Activated naive CD8-positive, alpha-beta T cell treated with anti-CD3 and anti-CD28 coated beads, Interleukin-2, amount 50 U/mL, for 24 hours (primary cell): Measurements from ENCODE around the gene ETF1.
"Not testable (repeated sequence)": the region's sequence is repeated elsewhere in the genome, so short reads cannot be mapped to it uniquely, and the experiment has no call there.

Experiments used
- ATAC-seq: fragments of 150-1000 bp; cut with Tn5 transposase; one replicate; pipeline ENCODE4 v1.10.0; 2021
- DNase-seq: peaks from one replicate; pipeline ENCODE4 v3.0.0; 2021
- H3K27ac Mint-ChIP-seq: one replicate; pipeline ENCODE4 v1.8.0; 2021; ENCODE audit warnings: mild to moderate bottlenecking, mixed read lengths
- H3K27me3 Mint-ChIP-seq: one replicate; pipeline ENCODE4 v1.8.0; 2021; ENCODE audit warnings: mixed read lengths
- H3K36me3 Mint-ChIP-seq: one replicate; pipeline ENCODE4 v1.8.0; 2021; ENCODE audit warnings: low read depth, mixed read lengths
- H3K4me1 Mint-ChIP-seq: one replicate; pipeline ENCODE4 v1.8.0; 2021; ENCODE audit warnings: mixed read lengths
- H3K4me3 Mint-ChIP-seq: one replicate; pipeline ENCODE4 v1.8.0; 2021; ENCODE audit warnings: mild to moderate bottlenecking, moderate library complexity, mixed read lengths
- H3K9me3 Mint-ChIP-seq: one replicate; pipeline ENCODE4 v1.8.0; 2021; ENCODE audit warnings: mixed read lengths

The ETF1 gene

GRCh38 chr5:138528208-138528607 lies 14.8 kb downstream of the ETF1 start:
- no peak overlapping the region for H3K4me3 Mint-ChIP-seq
- H3K27ac Mint-ChIP-seq, result no peak overlapping the region
- DNase-seq (no peak), ATAC-seq (no peak)
- H3K4me1 Mint-ChIP-seq, result peaks cover 39% of the 10 kb centered on the region
- no peaks in the 10 kb centered on the region for H3K9me3 Mint-ChIP-seq
- H3K36me3 Mint-ChIP-seq, result peaks cover 37% of the 10 kb centered on the region
- no peaks in the 10 kb centered on the region for H3K27me3 Mint-ChIP-seq

GRCh38 chr5:138527170-138527569 lies 15.9 kb downstream of the ETF1 start:
- Mint-ChIP-seq H3K9me3 (no peaks in the 10 kb centered on the region), H3K4me3 (no peak overlapping the region), H3K27ac (peak overlapping the region; percentile 6), H3K27me3 (no peaks in the 10 kb centered on the region), H3K36me3 (peaks cover 39% of the 10 kb centered on the region), H3K4me1 (peaks cover 45% of the 10 kb centered on the region)
- DNase-seq (no peak), ATAC-seq (no peak)

- no peak overlapping the region for H3K27ac Mint-ChIP-seq
- DNase-seq (no peak), ATAC-seq (no peak)
- H3K36me3 Mint-ChIP-seq, result peaks cover 36% of the 10 kb centered on the region
- H3K27me3 Mint-ChIP-seq, result no peaks in the 10 kb centered on the region
- H3K9me3 Mint-ChIP-seq, result no peaks in the 10 kb centered on the region
- peaks cover 34% of the 10 kb centered on the region for H3K4me1 Mint-ChIP-seq
- H3K4me3 Mint-ChIP-seq, result no peak overlapping the region
Measured at GRCh38 chr5:138523406-138523805, 19.6 kb downstream of the ETF1 start.

DNA sequence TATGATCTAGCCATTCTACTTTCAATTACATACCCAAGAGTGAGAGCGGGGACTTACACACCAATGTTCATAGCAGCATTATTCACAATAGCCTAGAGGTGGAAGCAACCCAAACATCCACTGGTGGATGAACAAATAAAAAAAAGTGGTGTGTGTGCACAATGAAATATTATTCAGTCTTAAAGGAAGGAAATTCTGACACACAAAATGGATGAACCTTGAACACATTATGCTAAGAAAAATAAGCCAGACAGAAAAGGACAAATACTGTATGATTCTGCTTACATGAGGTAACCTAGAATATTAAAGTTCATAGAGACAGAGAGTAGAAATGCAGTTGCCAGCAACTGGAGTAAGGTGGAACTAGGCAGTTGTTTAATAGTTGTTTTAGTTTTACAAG lies 22.1 kb downstream of the ETF1 start:
- Mint-ChIP-seq H3K4me3 (no peak overlapping the region), H3K36me3 (peaks cover 45% of the 10 kb centered on the region), H3K27me3 (no peaks in the 10 kb centered on the region), H3K9me3 (no peaks in the 10 kb centered on the region), H3K27ac (peak overlapping the region; percentile 34), H3K4me1 (peaks cover 26% of the 10 kb centered on the region)
- DNase-seq (no peak), ATAC-seq (no peak)

DNA sequence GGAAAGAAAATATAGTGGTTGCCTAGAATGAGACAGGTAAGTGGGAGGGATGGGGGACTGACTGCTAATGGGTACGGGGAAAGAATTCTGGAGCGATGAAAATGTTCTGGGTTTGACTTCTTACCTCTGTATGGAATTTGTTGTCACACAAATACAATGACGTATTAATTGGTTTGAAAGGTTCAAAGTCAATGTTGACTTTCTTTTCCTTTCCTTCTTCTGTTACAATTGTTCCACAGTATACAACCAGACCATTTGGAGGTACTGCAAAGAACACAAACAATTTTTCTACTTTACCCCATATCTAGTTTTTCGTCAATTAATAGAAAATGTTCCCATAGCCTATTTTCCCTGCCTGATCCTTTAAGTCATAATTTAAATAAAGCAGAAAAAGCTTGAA lies 25.6 kb downstream of the ETF1 start:
- Mint-ChIP-seq H3K27ac (no peak overlapping the region), H3K36me3 (peaks cover 63% of the 10 kb centered on the region), H3K4me3 (no peak overlapping the region), H3K27me3 (no peaks in the 10 kb centered on the region), H3K4me1 (peaks cover 14% of the 10 kb centered on the region), H3K9me3 (no peaks in the 10 kb centered on the region)
- ATAC-seq, result no peak
- no peak for DNase-seq

DNA sequence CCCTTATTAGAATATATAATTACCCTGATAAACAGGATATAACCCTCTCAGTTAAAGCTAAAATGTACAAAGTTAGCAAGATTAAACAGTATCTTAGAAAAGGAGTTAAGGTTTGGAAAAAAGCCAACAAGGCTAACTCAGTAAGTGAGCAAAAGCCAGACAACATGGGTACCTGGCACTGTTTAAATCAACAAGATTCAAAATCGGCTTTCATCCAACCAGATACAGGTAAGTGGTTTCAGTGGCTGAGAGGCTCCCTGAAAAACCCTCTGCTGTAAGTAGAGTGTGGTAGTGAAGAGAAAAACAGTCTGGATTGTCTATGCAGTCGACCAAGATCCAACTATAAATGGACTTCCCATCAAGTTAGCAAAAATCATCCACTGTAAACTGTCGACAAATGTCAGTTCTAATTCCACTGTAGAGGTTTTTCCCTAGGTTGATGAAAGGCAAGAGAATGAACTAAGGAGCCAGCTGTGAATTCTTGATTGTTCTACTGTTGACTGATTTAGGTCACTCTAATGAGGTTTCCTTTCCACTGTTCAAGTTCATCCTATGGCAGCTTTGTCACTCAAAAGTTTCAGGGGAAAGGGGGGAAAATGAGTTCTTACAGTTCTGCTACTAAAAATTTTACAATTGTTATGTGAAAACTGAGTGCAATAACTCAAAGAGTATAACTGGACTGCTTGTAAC lies 27.3 kb downstream of the ETF1 start:
- DNase-seq (no peak), ATAC-seq (no peak)
- H3K36me3 Mint-ChIP-seq, result peaks cover 67% of the 10 kb centered on the region
- H3K4me1 Mint-ChIP-seq, result peaks cover 2% of the 10 kb centered on the region
- H3K27ac Mint-ChIP-seq, result no peak overlapping the region
- no peak overlapping the region for H3K4me3 Mint-ChIP-seq
- H3K27me3 Mint-ChIP-seq, result no peaks in the 10 kb centered on the region
- no peaks in the 10 kb centered on the region for H3K9me3 Mint-ChIP-seq

- Mint-ChIP-seq H3K27me3 (no peaks in the 10 kb centered on the region), H3K4me1 (no peaks in the 10 kb centered on the region), H3K9me3 (no peaks in the 10 kb centered on the region), H3K4me3 (no peak overlapping the region), H3K27ac (peak overlapping the region; percentile 17), H3K36me3 (peaks cover 73% of the 10 kb centered on the region)
- DNase-seq, result no peak
- ATAC-seq, result no peak
Measured at GRCh38 chr5:138514021-138514420, 29.0 kb downstream of the ETF1 start.

DNA sequence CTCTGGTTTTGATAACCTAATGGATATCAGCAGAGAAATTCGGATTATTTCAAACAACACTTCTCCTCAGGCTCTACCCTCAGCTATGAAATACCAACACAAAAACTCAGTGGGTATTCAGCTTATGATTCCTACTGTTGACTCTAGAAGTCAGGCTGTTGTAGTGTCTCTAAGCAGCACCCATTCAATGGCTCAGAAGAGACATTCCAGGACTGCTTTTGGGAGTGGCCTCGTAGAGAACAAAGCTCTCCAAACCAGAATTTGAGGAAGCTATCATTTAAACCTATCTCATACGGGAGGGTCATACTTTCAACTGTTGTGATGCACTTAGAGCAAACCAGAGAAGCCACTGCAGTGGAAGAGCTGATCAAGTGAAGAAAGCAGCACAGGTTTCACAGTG lies 34.1 kb downstream of the ETF1 start:
- Mint-ChIP-seq H3K4me3 (no peak overlapping the region), H3K9me3 (no peaks in the 10 kb centered on the region), H3K4me1 (no peaks in the 10 kb centered on the region), H3K36me3 (peaks cover 52% of the 10 kb centered on the region), H3K27ac (no peak overlapping the region), H3K27me3 (no peaks in the 10 kb centered on the region)
- no peak for DNase-seq
- no peak for ATAC-seq

DNA sequence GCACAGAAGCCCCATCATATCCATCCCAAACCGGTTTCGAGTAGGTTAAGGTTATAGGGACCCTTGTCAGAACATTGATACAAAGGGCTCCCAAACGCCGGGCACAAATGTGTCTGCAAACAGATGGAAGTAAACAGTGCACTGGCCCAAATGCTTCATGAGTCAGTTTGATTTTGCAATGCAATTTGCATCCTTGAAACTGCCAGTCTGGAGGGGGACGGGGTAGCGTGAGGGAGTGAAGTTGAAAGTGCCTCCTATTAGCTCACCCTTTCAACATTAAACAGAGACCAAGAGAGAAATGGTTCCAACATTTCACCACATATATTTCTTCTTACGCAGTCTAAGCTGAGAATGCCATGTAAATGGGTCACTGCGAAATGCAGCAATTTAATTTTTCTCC lies 35.6 kb downstream of the ETF1 start:
- not testable (repeated sequence) for H3K9me3 Mint-ChIP-seq

DNA sequence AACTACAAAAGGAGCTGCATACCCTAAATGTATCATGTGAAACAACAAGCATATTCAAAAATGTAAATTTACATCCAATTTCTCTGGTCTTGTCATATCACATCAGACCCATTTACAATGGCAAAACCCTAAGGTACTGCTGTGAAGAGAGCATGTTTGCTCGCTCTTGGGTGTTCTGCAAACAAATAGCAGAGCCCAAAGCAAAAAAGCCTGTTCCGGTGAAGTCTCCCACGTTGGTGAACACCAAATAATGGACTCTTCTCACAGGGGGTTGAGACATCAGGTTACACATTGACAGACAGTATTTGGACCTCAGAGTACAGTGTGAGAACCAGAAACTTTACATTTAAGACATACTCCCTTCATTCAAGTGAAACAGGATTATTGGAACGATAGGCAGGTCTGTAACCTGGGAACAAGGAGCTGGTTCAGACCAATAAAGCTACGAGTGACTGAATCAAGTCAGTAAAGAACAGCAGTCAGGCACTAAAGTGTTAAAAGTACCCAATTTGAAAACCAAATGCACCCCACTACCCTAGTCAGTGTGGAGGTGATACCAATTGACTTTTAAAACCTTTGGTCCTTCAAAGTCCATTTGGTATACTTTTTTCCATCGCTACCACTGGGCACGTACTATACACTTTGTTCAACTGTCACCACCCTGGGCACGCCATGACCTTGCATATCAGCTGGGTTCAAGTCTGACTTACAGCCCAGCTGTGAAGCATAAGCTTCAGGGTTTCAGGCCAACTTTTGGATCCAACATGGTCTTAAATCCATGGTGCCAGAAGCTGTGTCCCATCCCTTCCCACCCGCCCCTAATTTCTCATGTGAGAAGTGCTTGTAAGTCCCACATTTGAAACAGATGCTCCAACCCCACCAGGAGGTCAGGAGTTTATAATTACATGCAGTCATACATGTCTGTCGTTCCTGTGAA lies 36.4 kb downstream of the ETF1 start:
- H3K27ac Mint-ChIP-seq, result no peak overlapping the region
- H3K9me3 Mint-ChIP-seq, result no peaks in the 10 kb centered on the region
- H3K27me3 Mint-ChIP-seq, result no peaks in the 10 kb centered on the region
- ATAC-seq (no peak), DNase-seq (no peak)
- H3K36me3 Mint-ChIP-seq, result peaks cover 38% of the 10 kb centered on the region
- H3K4me3 Mint-ChIP-seq, result no peak overlapping the region
- peaks cover 3% of the 10 kb centered on the region for H3K4me1 Mint-ChIP-seq

More for the DNA sequence above, 35.6 kb downstream of the ETF1 start:
- H3K4me3 Mint-ChIP-seq, H3K27ac Mint-ChIP-seq, H3K27me3 Mint-ChIP-seq, DNase-seq, ATAC-seq, H3K4me1 Mint-ChIP-seq: not testable (repeated sequence)
- peaks cover 43% of the 10 kb centered on the region for H3K36me3 Mint-ChIP-seq

- Mint-ChIP-seq H3K4me1 (peaks cover 3% of the 10 kb centered on the region), H3K27ac (no peak overlapping the region), H3K27me3 (no peaks in the 10 kb centered on the region), H3K9me3 (no peaks in the 10 kb centered on the region), H3K4me3 (no peak overlapping the region), H3K36me3 (peaks cover 24% of the 10 kb centered on the region)
- no peak for DNase-seq
- ATAC-seq, result no peak
Measured at GRCh38 chr5:138504799-138505198, 38.2 kb downstream of the ETF1 start.

DNA sequence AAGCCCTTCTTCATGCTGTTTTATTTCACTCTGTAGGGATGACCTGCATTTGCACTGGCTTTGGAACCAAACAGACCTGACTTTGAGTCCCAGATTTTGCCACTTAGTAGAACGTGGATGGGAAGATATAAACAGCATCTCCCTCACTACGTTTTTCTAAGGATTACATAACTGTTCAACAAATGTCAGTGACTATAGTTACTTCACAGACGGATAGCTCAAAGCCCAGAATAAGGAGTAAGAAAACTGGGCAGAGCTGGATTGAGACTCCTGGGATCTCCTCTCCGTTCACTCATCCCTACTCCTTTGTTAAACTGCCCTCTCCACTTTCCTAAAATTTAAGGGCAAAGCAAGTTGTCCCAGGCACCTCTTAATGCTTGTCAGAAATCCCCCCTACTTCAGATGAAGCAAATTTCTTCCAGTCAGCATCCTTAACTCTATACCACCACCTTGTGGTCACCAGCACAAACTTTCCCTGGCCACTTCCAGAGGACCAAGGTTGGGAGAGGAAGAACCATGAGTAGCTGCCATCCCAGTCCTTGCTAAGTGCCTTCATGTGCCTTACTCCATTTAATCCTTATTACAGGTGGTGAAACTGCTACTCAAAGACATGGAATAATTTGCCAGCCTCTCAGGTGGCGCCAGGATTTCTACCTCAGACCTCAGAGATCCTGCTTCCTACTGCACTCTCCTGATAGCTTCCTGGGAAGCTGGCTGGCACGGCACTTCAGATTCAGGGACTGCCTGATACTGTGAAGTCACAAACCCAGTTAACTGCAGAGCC lies 39.4 kb downstream of the ETF1 start:
- Mint-ChIP-seq H3K27ac (peak overlapping the region; percentile 54), H3K4me3 (no peak overlapping the region), H3K27me3 (no peaks in the 10 kb centered on the region), H3K9me3 (no peaks in the 10 kb centered on the region), H3K36me3 (peaks cover 17% of the 10 kb centered on the region), H3K4me1 (peaks cover 3% of the 10 kb centered on the region)
- peak; percentile 57 for ATAC-seq
- DNase-seq, result no peak

GRCh38 chr5:138502521-138502920 lies 40.5 kb downstream of the ETF1 start:
- no peak for ATAC-seq
- Mint-ChIP-seq H3K27me3 (no peaks in the 10 kb centered on the region), H3K4me3 (no peak overlapping the region), H3K36me3 (peaks cover 6% of the 10 kb centered on the region), H3K9me3 (no peaks in the 10 kb centered on the region), H3K27ac (no peak overlapping the region), H3K4me1 (peaks cover 3% of the 10 kb centered on the region)
- no peak for DNase-seq

DNA sequence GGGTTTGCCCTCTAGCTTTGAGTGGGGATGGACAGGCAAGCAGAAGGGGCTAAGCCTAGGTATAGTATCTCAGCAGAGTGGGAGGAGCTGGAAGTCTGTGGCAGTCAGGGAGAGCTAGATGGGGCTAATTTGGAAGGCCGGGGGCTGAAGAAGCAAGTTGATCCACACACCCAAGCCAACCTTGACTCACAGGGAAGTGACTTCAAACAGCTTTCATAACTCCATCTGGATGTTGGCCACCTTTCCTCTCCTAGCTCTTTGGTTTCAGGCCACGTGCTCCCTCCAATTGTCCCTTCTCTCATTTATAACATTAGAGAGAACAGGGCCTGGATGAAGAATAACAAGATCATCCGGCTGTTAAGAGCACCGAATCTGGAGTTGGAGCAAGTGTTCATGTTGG lies 40.9 kb downstream of the ETF1 start:
- Mint-ChIP-seq H3K27ac (no peak overlapping the region), H3K36me3 (peaks cover 2% of the 10 kb centered on the region), H3K4me3 (no peak overlapping the region), H3K4me1 (peaks cover 3% of the 10 kb centered on the region), H3K27me3 (no peaks in the 10 kb centered on the region), H3K9me3 (no peaks in the 10 kb centered on the region)
- ATAC-seq, result no peak
- DNase-seq, result no peak
